Mucosa of descending colon (tissue), 3 donors: ENCODE results near the gene TPM2. TPM values are rescaled to one million over a fixed set of nuclear protein-coding genes. Genes with fewer than 3 reads are reported as not detected.

Experiments
- ATAC-seq: fragments of 200-7000 bp; cut with Tn5 transposase; one replicate; pipeline ENCODE4 v1.9.1; 2020; ENCODE audit warnings: mild to moderate bottlenecking, moderate library complexity
- DNase-seq, 3 donors: peaks; one replicate each; pipeline ENCODE4 v3.0.0-alpha.2; 2020
- H3K36me3 ChIP-seq: fragments of 200-600 bp; one replicate; pipeline ENCODE4 v1.8.0; 2021; ENCODE audit warnings: low read depth, mild to moderate bottlenecking
- H3K4me1 ChIP-seq: fragments of 200-600 bp; one replicate; pipeline ENCODE4 v1.8.0; 2021; ENCODE audit warnings: low read depth, mild to moderate bottlenecking
- H3K4me3 ChIP-seq: fragments of 200-600 bp; one replicate; pipeline ENCODE4 v1.8.0; 2021; ENCODE audit warnings: mild to moderate bottlenecking
- H3K9me3 ChIP-seq: fragments of 200-600 bp; one replicate; pipeline ENCODE4 v1.8.0; 2021; ENCODE audit warnings: mild to moderate bottlenecking
- intact Hi-C, 2 donors: fragments of 100-400 bp; cut with DNase I in 1 of 2; cut with micrococcal nuclease in 1 of 2; formaldehyde crosslinking; loops; one replicate each; pipeline versions ENCODE4 v1.11.0 to v1.11.1; 2022; cut with DNase I, micrococcal nuclease
- total RNA-seq, 3 donors: library from RNA; stranded (reverse); fragmentation: NEBNext Ultra II Directional in 2 of 3; extraction: Animal tissue kit (Norgen Biotek cat#: 25700) in 2 of 3; gene quantifications; one replicate each; pipeline versions ENCODE4 v1.2.1 to v1.2.4, GENCODE V29; 2021 to 2023
- TF ChIP-seq, protein P1 (sequence below): fragments of 200-600 bp; IDR thresholded peaks from one replicate; pipeline ENCODE4 v1.8.0; 2022; ENCODE audit warnings: antibody characterized with exemption, mild to moderate bottlenecking
- donor health status: DM: no; HTN: no; CAD: no; lungs with moderate emphysema.
- donor health status: DM: no; HTN: no; CAD: no.
- donor health status: DM: no; HTN: yes; CAD: no.

The TPM2 gene
- total RNA-seq, 3 donors from 2014 or later, result 45.3 to 1,899 (median 152) TPM

DNA sequence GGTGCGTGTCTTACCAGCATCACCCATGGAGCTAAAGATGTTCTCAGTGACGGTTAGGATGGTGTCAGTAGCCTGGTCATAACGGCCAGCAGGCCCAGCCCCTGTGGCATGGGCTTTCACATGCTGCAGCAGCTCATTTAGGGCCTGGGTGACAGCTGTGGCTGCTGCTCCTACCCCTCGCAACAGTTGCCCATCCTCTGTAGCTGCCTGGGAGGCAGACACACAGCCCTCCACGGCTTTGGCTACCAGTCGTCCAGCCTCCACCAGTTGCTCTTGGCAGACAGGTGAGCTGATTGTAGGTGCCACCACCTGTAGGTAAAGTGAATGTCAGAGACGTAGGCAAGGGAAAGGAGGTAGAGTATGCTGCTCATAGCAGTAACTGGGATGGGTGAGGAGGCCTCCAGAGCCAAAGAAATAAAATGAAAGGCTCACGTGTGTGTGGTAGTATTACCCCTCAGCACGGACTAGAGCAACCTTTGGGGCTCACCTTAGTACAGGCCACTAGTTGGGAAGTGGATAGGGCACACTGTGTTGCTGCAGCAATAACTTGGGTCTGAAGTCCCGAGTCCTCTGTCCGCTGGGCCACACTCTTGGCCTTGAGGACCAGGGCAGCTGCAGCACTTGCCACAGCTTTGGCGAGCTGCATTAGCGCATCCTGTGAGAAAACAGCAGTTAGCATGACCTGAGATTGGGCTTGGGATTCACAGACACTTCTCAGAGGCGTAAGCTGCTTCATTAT lies 27.6 kb upstream of the TPM2 start:
- Histone ChIP-seq H3K4me1 (no peaks in the 10 kb centered on the region), H3K4me3 (no peak overlapping the region), H3K36me3 (peaks cover 30% of the 10 kb centered on the region), H3K9me3 (no peaks in the 10 kb centered on the region)
- TF ChIP-seq, protein P1, sequence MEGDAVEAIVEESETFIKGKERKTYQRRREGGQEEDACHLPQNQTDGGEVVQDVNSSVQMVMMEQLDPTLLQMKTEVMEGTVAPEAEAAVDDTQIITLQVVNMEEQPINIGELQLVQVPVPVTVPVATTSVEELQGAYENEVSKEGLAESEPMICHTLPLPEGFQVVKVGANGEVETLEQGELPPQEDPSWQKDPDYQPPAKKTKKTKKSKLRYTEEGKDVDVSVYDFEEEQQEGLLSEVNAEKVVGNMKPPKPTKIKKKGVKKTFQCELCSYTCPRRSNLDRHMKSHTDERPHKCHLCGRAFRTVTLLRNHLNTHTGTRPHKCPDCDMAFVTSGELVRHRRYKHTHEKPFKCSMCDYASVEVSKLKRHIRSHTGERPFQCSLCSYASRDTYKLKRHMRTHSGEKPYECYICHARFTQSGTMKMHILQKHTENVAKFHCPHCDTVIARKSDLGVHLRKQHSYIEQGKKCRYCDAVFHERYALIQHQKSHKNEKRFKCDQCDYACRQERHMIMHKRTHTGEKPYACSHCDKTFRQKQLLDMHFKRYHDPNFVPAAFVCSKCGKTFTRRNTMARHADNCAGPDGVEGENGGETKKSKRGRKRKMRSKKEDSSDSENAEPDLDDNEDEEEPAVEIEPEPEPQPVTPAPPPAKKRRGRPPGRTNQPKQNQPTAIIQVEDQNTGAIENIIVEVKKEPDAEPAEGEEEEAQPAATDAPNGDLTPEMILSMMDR, result no peak
- intact Hi-C loops, result no loop called here
- ATAC-seq, result no peak
- no peak for DNase-seq

DNA sequence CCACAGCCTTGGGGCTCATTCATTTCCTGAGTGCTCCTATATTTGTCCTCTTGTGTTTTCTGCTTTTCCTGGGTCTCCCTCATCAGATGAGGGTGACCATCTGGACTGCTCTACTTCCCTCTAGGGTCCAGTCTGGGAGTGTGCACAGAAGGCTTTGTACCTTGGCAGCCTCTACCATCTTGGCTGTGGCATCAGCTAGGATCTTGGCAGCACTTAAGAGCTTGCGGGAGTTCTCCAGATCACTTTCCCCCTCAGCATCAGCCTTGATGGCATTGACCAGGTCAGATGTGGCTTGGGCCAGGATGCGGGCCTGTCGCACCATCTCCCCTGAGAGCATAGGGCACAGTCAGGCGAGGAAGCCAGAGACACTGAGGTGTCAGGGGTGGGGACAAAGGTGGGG lies 26.5 kb upstream of the TPM2 start:
- Histone ChIP-seq H3K9me3 (no peaks in the 10 kb centered on the region), H3K4me3 (no peak overlapping the region), H3K36me3 (peaks cover 29% of the 10 kb centered on the region), H3K4me1 (no peaks in the 10 kb centered on the region)
- intact Hi-C loops, result no loop called here
- DNase-seq, result no peak
- no peak for ATAC-seq
- TF ChIP-seq, protein P1, result no peak

DNA sequence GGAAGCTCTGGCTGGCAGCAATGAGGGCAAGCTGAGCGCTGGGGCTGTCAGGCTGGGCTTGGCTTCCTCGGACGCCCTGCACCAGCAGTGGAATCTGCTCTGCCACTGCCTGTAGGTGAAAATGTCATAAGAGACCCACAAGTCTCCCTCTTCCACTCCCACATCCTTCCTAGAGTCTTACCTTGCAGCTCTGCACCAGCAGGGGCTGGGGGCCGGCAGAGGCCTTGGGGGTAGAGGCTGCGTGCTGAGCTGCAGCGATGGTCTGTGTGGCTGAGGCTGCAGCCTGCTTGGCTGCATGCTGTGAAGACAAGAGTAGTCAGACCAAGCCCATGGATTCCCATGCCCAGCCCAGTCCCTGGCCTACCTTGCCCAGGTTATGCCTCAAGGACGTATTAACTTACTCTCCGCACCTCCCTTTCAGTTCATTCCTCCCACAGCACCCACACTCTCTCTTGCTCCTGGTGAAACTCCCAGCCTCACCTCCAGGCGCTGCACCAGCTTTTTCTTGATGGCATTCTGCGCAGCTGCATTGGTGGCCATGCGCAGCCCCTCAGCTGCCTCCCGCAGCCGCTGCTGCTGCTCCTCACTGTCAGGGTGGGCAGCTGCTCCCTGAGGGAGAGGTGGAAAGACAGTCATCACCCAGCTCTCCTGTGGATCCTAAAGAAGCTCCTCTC lies 25.0 kb upstream of the TPM2 start:
- H3K4me1 ChIP-seq, result no peaks in the 10 kb centered on the region
- H3K36me3 ChIP-seq, result peaks cover 21% of the 10 kb centered on the region
- no peak overlapping the region for H3K4me3 ChIP-seq
- intact Hi-C loops, result no loop called here
- TF ChIP-seq, protein P1, result no peak
- ATAC-seq, result no peak
- H3K9me3 ChIP-seq, result no peaks in the 10 kb centered on the region
- DNase-seq, result no peak

DNA sequence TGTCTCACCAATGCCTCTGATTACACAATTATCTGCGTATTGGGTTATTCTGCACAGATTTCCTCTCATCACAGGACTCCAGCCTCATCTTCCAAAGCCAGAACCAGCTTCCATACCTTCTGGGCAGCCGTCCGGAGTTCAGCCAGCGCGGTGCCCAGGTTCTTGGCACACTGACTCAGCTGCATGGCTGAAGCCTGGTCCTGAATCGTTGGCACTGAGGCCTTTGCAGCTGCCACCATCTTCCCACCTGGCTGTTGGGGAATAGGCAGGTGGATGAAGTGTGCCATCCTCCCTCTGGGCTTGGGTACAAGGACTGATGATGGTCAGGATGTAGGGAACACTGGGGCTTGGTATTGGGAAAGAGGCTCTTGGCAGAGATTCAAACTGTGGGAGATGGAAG lies 24.4 kb upstream of the TPM2 start:
- no peaks in the 10 kb centered on the region for H3K4me1 ChIP-seq
- DNase-seq (no peak), ATAC-seq (no peak)
- intact Hi-C loops, result no loop called here
- H3K9me3 ChIP-seq, result no peaks in the 10 kb centered on the region
- H3K4me3 ChIP-seq, result no peak overlapping the region
- TF ChIP-seq, protein P1, result no peak
- peaks cover 21% of the 10 kb centered on the region for H3K36me3 ChIP-seq

DNA sequence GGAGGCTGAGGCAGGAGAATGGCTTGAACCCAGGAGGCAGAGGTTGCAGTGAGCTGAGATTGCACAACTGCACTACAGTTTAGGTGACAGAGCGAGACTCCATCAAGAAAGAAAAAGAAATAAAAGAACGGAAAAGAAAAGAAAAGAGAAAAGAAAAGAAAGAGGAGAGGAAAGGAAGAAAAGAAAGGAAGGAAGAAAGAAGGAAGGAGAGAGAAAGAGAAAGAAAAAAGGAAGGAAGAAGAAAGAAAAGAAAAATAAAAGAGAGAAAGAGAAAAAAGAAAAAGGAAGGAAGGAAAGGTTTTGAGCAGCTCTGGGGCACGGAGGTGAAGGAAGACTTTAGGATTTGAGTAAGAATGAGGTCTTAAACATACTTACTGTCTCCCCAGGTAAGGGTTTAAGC lies 23.9 kb upstream of the TPM2 start:
- no peak for DNase-seq

More for the DNA sequence above, 23.9 kb upstream of the TPM2 start:
- no peak overlapping the region for H3K4me3 ChIP-seq
- TF ChIP-seq, protein P1, result no peak
- no peaks in the 10 kb centered on the region for H3K9me3 ChIP-seq
- H3K36me3 ChIP-seq, result peaks cover 21% of the 10 kb centered on the region
- H3K4me1 ChIP-seq, result no peaks in the 10 kb centered on the region
- no peak for ATAC-seq
- intact Hi-C loops, result no loop called here
